GM19025 (cell line): ENCODE measurements around the gene MEIOB.
"Not testable (repeated sequence)": the region's sequence is repeated elsewhere in the genome, so short reads cannot be mapped to it uniquely, and the experiment has no call there.

Experiments used
- ATAC-seq: cut with Tn5 transposase; IDR thresholded peaks from one replicate; pipeline ENCODE4 v1.9.1; 2021; ENCODE audit warnings: mild to moderate bottlenecking, low read depth, moderate library complexity; ENCODE audit not compliant: unreplicated experiment

MEIOB gene

DNA sequence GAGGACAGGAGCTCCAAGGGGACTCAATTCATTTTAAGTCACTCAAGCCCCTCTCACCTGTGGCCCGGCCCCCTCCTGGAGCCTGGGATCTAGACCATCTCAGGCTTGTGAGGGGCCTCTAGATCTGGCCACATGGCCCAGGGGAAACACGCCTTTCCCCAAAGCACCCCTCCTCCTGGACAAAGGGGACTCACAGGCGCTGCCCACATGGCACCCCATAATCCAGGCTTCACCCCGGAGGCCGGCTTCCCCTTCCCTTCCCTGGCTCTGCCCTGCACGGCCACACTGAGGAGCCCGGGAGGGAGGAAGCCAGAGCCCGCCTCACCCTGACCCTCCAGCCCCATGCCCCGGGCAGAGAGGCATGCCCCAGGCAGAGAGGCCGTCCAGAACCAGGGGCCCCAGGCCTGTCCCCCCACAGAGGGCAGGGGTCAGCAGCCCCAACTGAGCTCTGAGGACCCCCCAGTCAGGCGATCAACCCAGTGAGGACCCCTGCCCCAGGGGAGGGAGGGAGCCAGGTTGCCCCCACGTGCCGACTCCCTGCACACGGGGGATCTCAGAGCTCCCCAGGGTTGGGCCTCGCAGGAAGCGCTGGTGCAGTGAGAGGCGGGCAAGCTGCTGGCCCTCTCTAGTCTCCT lies 35.4 kb upstream of the MEIOB start:
- ATAC-seq = no peak

DNA sequence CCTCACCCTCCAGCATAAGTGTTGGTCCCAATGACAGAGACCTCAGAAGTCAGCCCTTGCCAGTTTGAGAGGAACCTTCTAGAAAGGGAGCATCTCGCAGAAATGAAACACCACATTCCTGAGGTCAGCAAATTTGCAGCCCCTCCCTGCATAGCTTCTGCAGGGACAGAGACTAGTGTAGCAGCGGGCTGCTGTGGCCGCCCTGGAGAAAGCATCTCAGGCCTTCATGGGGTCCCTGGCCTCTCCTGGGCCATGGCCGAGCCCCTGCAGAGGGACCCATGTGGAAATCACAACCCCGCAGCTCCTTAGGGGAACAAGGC lies 34.8 kb upstream of the MEIOB start:
- no peak for ATAC-seq

DNA sequence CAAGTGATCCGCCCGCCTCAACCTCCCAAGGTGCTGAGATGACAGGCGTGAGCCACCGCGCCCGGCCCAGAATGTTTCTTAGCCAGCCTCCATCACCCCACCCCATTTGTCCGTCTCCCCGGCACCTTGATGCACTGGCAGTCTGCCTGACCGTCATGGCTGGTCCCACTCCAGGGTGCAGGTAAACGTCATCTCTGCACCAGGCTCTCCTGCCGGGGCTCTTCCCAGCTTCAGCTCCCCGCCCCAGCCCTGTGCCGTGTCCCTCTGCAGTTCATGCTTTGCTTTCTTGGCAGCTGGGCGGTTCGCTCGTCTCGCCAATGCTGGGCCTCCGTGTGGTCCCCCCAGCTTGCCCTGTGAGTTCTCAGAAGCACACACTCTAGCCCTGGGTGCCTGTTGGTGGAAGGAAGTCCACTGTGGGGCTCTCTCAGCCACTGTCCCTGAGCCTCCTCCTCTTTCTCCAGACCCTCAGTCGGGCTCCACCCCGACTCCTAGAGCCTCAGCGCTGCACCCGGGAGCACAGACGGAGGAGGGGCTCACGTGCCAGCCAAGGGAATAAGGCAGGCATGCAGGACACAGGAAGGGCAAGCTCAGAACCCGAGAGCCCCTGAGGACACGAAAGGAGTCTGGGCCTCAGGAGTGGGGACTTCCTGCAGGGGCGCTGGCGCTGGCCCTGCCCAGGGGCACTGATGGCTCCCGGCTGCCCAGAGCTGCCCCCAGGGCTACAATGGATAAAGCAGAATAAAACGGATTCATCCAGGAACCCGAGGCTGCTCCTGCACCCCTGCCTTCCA lies 34.3 kb upstream of the MEIOB start:
- ATAC-seq = no peak

DNA sequence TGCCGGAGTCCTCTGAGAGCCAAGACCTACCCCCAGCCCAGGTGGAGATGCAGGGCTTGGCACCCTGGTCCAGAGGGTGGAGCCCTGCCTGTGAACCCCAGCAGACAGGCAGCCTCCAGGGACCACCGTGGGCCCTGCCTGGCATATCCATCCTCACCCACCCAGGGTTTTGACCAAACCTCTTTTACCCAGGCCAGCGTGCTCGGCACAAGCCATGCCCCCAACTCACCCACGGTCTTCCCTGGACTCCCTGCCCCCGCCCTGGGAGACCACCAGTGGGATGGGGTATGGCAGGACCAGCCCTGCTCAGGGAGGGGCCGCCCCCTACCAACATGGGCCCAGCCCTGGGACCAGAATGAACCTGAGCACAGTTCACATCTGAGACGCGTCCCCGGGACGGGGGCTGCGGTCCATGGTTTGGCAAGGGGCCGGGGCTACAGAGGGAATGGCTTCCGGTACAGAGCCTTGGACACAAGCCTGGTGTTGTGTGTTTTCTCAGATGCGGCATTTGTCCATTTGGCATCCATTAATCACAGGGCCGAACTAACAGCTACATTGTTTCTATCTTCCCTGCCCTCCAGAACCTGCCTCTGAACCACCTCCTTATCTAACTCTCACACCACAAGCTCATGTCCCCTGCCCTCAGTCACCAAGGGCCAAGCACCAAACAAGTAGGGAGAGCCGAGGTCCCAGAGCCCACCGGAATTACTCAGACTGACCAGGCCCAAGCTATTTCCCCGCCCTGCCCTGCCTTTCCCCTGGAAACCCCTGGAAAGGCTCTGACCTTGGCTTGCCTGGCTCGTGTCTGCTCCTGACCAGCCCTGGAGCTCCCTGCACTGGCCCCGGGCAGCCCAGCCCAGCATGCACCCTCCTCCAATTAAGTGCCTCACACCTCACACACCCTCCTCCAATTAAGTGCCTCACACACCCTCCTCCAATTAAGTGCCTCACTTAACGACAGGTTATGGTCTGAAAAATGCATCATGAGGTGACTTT lies 32.2 kb upstream of the MEIOB start:
- ATAC-seq = no peak

DNA sequence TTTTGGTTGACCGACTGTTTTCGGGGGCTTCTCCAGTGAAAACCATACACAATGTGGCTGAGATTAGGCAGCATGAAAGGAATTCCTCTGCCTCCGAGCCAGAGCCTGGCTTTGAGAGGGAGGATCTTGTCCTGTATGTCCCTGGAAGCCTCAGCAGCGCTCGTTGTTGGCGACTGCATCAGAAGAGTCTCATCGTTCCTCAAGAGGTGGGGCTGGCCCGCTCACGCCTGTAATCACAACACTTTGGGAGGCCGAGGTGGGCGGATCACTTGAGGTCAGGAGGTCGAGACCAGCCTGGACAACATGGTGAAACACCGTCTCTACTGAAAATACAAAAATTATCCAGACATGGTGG lies 31.2 kb upstream of the MEIOB start:
- ATAC-seq = no peak

DNA sequence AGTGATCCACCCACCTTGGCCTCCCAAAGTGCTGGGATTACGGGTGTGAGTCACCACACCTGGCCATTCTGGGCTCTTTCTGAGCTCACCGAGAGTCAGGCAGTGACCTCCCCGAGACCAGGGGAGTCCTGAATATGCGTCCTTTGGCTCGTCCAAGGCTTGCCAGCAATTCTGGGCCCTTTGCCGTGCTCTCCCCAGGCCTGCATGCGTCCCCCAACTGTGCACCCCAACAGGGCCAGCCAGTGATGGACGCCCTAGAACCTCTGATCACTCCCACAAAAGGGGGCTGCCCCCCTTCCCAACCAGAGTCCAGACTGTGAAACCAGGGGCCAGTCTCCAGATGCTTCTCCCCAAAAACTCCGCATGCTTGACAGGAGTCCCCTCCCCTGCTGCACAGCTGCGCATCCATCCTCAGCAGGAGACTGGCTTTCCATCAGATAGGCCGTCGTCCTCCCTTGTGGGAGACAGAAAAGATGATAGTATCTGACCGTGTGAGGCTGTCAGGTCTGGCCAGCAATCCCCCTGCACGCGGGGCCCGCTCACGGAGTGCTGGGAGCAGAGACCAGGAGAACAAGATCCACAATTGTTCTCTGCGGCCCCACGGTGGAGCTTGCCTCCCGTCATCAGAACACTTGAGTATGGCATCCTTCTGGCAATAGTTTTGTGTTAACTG lies 30.7 kb upstream of the MEIOB start:
- ATAC-seq = no peak

DNA sequence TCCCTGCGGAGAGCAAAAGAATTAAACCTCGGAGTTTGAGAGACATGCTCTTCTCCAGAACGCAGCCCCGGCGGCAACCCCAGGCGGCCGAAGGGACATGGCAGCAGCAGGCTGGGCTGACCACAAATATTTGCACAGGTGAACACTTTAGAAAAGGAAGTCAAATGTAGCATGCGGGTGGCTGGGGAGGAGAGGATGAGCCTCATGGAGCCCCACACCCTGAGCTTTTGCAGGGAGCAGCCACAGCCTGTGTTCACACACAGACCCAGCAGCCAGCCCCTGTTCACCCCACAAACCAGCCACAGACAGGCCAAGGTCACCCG lies 28.4 kb upstream of the MEIOB start:
- no peak for ATAC-seq

DNA sequence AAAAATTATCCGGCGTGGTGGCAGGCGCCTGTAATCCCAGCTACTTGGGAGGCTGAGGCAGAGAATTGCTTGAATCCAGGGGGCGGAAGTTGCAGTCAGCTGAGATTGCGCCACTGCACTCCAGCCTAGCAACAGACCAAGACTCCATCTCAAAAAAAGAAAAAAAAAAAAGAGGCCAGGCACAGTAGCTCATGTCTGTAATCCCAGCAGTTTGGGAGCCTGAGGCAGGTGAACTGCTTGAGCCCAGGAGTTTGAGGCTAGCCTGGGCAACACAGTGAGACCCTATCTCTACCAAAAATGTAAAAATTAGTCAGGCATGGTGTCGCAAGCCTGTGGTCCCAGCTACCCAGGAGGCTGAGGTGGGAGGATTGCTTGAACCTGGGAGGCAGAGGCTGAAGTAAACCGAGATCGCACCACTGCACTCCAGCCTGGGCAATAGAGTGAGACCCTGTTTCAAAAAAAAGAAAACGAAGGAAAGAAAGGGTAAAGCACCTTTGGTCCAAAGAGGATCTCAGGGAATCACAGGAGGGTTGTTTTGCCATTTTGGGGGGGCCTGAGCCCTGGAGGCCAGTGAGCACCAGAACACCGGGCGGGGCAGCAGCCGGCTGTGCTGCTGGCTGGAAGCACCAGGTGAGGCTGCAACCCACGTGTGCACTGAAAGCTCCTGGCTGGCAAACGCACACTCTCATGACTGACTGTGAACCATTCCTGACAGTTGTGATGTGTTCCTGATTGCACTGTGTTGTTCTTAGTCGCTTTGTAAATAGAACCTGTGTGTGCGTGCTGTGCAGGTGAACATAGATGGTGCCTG lies 27.9 kb upstream of the MEIOB start:
- ATAC-seq = no peak

DNA sequence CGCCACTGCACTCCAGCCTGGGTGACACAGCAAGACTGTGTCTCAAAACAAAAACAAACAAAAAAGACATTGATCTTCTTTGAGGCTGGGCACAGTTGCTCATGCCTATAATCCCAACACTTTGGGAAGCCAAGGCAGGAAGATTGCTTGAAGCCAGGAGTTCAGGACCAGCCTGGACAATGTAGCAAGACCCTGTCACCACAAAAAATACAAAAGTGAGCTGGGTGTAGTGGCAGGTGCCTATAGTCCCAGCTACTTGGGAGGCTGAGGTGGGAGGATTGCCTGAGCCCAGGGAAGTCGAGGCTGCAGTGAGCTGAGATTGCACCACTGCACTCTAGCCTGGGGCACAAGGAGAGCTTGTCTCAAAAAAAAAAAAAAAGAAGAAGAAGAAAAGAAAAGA lies 25.7 kb upstream of the MEIOB start:
- ATAC-seq = not testable (repeated sequence)

DNA sequence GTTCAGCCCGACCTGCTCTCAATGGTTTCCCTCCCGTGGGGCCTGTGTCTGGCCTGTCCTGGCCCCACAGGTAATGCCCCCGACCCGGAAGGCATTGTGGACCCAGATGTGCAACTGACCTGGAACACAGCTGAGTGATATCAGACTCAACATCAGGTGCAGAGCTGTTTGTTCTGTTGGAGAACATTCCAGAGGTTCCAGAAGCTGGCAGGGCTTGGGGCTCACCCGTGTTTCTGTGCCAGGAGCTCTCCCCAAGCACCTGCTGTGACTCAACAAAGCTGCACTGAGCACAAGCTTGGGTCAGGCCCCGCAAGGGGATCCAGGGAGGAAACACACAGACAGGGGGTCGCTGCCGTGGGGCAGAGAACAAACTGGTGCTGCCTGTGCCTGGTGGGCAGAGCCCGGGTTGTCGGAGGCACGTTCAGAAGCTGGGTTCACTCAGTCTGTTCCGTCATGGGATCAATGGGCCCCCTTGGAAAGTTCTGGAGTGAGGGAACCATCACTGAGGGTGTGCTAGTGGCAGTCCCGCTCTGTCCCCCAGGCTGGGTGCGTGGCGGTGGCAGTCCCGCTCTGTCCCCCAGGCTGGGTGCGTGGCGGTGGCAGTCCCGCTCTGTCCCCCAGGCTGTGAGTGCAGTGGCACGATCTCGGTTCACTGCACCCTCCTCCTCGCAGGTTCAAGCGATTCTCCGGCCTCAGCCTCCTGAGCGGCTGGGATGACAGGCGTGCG lies 24.1 kb upstream of the MEIOB start:
- ATAC-seq = no peak

DNA sequence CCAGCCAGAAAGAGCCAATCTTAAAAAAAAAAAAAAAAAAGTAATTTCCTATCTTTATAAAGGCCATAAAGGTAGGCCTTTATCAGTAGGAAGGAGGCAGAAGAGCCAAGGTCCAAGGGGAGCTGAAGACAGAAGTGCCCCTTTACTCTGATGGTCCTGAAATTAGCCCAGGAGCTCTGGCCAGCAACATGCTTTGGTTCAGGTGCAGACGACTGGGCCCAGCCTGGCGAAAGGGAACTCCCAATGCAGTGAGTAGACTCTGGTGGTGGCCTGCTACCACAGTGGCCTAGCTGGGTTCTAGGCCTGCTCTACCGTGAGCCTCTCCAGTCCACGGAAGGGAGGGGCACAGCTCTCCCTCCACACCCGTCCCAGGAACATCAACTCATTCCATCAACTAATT lies 23.1 kb upstream of the MEIOB start:
- no peak for ATAC-seq

DNA sequence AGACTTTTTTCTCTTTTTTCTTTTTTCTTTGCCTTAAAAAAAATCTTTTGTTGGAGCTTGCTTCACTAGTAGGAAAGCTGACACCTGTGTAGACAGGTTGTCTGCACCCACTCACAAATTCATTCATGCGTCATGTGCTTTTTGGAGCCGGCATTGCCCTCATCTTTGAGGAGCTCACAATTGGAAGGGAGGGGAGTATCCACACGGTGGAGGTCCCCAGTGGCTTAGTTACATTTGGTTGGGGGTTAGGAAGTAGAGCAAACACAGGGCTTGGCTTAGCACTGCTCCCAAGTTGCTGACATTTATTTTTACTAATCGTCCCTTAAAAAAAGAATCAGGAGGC lies 18.7 kb upstream of the MEIOB start:
- no peak for ATAC-seq

DNA sequence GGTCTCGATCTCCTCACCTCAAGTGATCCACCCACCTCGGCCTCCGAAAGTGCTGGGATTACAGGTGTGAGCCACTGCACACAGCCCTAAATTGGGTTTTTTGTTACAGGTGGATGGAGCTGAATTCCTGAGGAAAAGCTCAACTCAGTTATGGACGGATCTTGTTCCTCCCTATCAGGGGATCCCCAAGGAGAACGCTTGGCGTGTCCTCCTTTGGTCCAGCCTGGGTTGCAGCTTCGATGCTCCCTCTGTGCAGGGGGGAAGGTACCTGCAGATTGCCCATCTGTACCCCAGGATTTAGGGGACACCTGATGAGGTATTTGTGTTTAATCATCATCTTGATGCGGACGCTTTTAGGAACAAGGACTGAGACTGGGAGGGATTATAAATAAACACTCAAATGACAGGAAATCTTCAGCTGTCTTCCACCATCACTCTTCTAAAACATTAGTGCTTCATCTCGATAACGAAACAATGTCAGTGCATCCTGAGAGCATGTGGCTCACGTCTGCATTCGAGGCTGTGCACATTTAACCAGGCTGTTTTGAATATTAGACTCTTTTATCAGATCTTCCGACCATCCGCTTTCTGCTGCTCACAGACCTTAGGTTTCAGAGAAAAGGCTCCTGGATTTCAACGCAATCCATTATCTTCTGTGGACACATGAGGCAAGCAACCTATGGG lies 18.2 kb upstream of the MEIOB start:
- no peak for ATAC-seq

DNA sequence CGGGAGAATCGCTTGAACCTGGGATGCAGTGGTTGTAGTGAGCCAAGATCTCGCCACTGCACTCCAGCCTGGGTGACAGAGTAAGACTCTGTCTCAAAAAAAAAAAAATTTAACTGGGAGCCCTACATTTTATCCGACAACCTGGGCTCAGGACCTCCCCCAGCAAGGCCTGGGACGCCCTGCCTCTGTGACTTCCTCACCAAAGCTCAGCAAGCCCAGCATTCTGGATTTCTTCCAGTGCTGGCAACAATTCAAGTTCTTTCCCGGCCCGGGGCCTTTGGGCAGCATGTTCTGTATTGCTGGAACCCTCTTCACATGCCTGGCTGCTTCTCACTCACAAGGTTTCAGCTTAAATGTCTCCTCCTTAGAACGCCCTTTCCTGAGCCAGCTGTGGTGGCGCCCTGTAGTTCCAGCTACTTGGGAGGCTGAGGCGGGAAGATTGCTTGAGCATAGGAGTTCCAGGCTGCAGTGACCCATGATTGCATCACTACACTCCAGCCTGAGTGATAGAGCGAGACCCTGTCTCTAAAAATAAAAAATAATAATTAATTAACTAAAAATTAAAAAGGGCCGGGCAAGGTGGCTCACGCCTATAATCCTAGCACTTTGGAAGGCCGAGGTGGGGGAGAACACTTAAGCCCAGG lies 15.9 kb upstream of the MEIOB start:
- ATAC-seq = no peak

DNA sequence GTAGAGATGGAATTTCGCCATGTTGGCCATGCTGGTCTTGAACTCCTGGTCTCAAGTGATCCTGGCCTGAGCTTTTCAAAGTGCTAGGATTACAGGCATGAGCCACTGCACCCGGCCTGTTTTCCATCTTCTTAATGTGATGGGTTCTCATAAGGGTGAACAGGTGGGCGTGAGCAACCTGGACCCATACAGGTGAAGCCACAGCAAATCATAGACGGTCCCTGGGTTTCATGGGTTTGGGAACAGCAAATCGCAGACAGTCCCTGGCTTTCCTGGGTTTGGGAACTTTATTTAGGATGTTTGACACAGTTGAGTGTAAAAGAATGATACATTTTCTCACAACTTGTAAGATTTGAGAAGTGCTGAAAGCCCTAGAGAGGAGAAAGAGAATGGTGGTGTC lies 12.9 kb upstream of the MEIOB start:
- no peak for ATAC-seq

DNA sequence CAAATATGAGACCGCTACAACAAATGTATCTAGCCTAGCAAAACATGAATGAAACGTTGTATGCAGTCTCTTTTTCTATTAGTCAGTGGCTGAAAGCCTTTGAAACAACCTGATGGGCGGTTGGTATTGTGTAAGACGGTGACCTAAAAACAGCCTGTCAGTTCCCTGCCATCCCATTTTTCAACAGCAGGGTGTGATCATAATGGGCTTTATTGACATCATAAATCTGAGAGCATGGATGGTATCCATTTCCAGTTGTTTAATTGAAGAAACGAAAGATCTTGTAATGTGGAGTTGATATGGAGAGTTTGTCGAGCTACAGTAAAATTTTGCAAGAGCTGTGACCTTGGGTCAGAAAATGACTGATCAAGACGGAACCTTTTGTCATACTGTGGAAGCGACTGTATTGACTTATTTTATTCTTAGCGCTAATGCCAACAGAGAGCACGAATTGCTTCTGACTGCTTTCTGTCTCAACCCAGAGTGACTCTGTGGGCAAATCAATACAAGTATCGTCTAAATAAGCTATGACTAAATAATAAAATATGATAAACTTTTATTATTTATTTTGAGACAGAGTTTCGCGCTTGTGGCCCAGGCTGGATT lies 12.3 kb upstream of the MEIOB start:
- no peak for ATAC-seq

DNA sequence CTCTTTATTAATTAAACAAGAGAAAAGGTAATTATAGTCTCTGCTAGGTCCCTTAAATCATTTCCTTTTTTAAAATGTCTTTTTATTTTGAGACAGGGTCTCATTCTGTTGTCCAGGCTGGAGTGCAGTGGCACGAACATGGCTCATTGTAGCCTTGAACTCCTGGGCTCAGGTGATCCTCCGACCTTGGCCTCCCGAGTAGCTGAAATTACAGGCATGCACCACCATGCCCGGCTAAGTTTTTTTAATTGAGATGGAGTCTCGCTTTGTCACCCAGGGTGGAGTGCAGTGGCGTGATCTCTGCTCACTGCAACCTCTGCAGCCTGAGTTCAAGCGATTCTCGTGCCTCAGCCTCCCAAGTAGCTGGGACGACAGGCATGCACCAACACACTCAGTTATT lies 9.2 kb upstream of the MEIOB start:
- ATAC-seq = not testable (repeated sequence)

DNA sequence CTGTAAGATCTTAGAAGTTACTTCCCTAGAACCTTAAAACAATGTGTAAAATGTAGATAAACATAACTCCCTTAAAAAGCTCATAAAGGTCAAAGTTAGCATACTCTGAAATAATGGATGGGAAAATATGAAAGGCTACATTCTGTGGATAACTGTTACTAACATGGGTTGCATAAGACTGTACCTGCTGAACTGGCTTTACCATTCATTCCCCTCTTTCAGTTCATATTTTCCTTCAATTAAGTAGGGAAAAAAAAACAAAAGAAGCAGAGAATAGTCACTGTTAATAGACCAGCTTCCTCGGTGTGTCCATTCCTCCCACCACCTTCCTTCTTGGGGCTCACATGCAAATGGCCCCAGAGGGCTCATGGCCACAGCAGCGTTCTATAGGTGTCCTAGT lies 7.5 kb upstream of the MEIOB start:
- ATAC-seq = no peak
